ENCODE results near the gene ZNF618.

GRCh38 chr9:113895526-113895925, 19.4 kb downstream of the ZNF618 start:
- no peak for TF ChIP-seq CTCF (IDR thresholded peaks at IDR 0.05; ENCODE audit: poor library complexity)
- no peak for TF ChIP-seq EZH2 (IDR thresholded peaks at IDR 0.05; ENCODE audit: borderline replicate concordance)
